Cardiac fibroblast (primary cell): ENCODE data around the gene TLCD3B.

Experiments
- DNase-seq, 2 donors: peaks; one replicate each; pipeline versions ENCODE4 v3.0.0 to v3.0.0-alpha.2; 2010; ENCODE audit warnings: low read depth in 2 of 2
- H3K4me3 ChIP-seq, 2 donors: replicated peaks in 1 of 2; 1 replicate in 1 of 2; 2 replicates in 1 of 2; pipeline ENCODE4 v1.5.1; 2011; ENCODE audit warnings: low read depth in 2 of 2, low read length in 2 of 2, mild to moderate bottlenecking in 2 of 2, moderate library complexity in 1 of 2
- TF ChIP-seq, protein P1 (sequence below): IDR thresholded peaks from one replicate; pipeline ENCODE4 v1.5.1; 2011; ENCODE audit warnings: low read depth, mild to moderate bottlenecking, low read length, inconsistent platforms

Gene TLCD3B

DNA sequence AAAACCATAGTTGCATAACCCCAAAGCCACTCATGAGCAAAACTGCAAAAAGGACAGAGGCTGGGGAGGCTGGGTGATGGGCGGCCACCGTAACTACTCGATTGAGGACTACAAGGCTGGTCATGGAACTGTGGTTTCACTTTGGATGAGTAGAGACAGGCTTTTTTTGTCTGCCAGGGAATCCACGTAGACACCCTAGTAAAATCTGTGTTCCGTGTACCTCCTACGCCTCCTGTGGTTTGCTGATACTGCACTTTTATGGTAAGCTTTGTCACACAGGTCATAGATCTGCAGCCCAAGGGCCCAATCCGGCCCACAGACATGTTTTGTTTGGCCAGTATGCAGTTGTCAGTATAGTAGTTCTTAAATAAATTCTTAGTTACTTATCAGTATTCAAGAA is 2.2 kb upstream of the TLCD3B start:
- no peak for DNase-seq
- H3K4me3 ChIP-seq, result no peak overlapping the region
- TF ChIP-seq, protein P1, sequence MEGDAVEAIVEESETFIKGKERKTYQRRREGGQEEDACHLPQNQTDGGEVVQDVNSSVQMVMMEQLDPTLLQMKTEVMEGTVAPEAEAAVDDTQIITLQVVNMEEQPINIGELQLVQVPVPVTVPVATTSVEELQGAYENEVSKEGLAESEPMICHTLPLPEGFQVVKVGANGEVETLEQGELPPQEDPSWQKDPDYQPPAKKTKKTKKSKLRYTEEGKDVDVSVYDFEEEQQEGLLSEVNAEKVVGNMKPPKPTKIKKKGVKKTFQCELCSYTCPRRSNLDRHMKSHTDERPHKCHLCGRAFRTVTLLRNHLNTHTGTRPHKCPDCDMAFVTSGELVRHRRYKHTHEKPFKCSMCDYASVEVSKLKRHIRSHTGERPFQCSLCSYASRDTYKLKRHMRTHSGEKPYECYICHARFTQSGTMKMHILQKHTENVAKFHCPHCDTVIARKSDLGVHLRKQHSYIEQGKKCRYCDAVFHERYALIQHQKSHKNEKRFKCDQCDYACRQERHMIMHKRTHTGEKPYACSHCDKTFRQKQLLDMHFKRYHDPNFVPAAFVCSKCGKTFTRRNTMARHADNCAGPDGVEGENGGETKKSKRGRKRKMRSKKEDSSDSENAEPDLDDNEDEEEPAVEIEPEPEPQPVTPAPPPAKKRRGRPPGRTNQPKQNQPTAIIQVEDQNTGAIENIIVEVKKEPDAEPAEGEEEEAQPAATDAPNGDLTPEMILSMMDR, result no peak

DNA sequence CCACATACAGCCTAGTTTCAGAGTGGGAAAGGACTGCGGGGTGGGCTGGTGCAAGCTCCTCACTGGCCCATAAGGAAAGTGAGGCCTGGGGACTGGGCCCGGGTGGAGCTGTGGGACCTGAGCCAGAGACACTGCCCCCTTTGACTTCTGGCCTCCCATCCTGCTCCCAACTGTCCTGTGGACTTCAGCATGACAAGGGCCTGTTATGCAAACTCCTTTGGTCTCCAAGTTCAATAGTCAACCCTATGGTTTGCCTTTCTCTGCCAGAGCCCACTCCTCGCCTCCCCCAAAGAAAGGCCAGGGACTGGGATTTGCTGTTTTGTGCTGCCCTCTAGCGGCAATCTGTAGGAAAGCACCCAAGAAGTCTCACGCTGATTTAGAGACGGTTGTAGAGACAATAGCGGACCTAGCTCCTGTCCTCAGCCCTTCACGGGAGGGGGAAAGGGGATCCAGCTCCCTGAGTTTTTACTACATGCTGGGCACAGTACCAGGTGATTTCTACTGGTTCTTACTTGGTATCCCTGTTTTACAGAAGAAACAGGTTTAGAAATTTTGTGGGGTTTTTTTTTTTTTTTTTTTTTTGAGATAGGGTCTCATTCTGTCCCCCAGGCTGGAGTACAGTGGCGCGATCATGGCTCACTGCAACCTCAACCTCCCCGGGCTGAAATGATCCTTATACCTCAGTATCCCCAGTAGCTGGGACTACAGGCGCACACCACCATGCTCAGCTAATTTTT is 1.2 kb upstream of the TLCD3B start:
- no peak overlapping the region for H3K4me3 ChIP-seq
- TF ChIP-seq, protein P1, result peak; percentile 80

DNA sequence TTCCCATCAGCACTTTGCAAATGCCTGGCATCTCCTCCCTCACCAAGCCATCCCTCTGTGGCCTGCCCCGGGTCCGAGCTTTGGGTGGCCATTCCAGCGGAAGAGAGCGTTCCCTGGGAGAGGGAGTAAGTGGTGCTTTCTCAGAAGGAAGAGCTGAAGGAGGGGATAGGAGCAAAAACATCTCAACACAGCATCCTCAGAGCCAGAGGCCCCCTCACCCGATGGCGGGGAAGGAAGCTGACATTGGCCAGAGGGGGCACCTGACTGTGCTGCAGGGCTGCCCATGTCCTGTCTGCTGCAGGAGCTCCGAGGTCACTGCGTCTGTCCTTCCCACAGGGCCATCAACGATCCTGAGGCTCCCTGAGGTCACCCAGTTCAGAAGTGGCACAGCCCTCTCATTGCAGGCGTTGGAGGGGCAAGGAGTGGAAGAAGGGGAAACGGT is 427 bp upstream of the TLCD3B start:
- TF ChIP-seq, protein P1, result no peak
- H3K4me3 ChIP-seq, result no peak overlapping the region
- DNase-seq, result no peak

More for the DNA sequence above, 1.2 kb upstream of the TLCD3B start:
- peak; percentile 77 to 80 for DNase-seq

DNA sequence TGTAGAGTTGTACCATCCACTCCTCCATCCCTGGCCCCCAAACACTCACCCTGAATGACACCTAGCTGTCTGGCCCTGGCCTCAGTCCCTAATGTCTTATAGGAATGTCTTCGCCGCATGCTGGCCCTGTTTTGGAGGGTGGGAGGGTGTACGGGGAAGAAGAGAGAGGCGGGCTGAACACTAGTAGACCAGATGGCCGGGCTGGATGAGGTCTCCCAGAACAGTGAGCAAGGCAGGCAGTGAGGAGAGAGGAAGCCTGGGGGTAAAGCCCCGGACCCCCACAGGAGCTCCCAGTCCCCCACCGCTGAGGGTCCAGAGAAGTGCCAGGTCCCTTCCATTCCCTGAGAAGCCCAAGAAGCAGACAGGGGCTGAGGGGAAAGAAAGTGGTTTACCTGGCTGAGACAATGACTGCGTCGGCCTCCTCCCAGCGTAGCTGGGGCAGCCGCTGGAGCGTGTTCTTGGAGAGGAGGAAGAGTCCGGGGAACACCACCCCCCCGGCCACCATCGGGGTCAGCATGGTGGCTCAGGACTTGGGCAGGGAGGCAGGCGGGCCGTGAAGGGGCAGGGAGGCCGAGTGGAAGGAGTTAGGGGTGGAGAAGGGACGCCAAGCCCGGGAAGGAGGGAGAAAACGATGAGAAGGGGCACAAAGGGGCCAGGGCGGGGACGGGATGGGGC is 923 bp downstream of the TLCD3B start:
- no peak for DNase-seq
- TF ChIP-seq, protein P1, result no peak
- H3K4me3 ChIP-seq, result no peak overlapping the region

DNA sequence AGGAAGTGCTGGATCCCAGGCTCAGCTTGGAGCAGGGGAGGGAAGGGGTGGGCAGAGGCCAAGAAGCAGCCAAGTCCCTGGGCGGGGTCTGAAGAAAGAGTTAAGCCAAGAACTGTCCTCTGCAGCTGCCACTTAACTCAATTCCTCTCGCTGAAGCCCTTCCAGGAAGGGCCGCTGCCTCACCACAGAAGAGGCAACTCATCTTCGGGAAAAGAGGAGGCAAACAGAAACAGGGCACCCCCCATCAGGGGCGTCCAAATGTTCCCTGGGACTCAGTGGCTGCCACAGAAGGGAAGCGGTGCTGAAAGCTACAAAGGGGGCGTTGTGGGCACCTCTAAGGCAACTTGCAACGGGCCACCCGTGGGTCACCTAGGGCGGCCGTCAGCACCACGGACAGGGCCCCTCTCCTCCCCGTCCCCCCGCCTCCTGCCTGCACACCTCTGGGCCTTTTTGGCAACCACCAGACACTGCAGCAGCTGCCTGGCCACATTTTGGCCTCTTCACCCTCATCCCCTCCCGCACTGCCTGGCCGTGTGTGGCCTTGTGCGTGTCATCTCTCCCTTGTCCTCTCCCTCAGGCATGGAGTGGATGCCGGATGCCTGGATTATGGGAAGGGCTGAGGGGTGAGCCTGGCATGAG is 2.5 kb downstream of the TLCD3B start:
- H3K4me3 ChIP-seq, result no peak overlapping the region
- TF ChIP-seq, protein P1, result no peak
- no peak for DNase-seq

DNA sequence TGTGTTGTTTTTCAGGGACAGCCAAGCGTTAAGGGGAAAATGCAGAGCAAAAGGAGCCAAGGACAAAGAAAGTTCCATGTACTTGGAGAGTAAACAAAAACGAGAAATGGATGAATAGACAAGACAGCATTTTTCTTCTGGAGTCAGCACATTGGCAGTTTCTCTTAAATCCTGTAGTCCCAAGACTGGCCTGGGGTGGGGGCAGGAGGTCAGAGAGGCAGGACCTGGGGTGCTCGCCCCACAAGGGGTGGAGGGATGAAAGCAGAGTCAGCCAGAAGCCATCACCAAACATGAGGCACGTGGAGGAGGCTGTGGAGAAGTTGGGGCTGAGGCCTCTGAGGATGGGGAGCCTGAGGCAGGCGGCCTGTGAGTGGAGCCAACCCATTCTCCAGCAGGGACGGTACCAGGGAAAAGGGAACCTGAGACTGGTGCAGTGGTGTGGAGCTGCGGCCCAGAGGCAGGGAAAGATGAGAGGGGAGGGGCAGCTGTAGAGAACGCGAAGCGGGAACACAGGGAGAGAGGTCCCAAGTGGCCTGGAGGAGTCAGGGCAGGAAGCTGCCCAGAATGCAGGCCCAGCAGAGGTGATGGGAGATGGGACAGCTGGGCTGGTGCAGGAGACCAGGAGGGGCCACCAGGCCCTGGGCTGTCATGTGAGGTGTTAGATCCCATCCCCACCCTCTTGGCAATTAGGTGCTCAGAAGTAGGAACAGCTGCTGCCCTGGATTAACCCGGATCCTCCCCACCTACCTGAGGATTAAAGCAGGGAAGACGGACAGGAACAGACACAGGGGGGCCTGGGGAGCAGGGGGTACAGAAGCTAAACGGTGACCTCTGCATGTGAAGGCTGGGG is 3.3 kb downstream of the TLCD3B start:
- TF ChIP-seq, protein P1, result no peak
- DNase-seq, result no peak
- H3K4me3 ChIP-seq, result no peak overlapping the region
